ENCODE data around the gene BBS2. TPM values are rescaled to one million over a fixed set of nuclear protein-coding genes. Genes with fewer than 3 reads are reported as not detected.

Gene BBS2
- total and polyA plus RNA-seq, 9 of the 15 experiments (the other 6 are each of a cell fraction or from before 2014, with no cell fraction given), result 4.2 to 22.7 (median 10.2) TPM

DNA sequence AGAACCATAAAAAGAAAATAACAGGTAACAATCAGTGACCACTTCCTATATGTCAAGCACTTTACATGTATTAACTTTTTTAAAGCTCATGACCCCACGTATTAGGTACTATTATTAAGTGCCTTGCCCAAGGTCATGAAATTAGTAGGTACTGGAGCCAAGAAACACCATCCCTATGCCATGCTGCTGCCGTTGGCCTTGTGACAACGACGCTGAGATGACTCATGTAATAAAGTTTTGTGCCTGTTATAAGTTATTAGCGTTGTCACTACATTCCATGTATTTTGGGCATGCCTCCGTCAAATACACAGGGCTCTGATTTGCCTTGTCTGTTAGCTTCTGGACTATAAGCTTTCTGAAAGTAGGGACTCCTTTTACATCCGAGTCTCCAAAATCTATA, 1.4 kb downstream of the BBS2 start:
- Histone ChIP-seq H3K9ac (ENCODE audit: insufficient read depth in 1 of 2, low read depth in 2 of 2, low read length in 2 of 2) (no peak overlapping the region), H4K20me1 (replicated peaks; ENCODE audit: control insufficient read depth, insufficient read depth, low read length) (no peaks in the 10 kb centered on the region), H3K36me3 (ENCODE audit: control insufficient read depth, insufficient read depth, low read length) (no peaks in the 10 kb centered on the region), H3K4me3 (no peak overlapping the region), H2AFZ (ENCODE audit: low read depth, low read length) (no peak overlapping the region), H3K79me2 (ENCODE audit: control insufficient read depth, insufficient read depth, low read length) (no peaks in the 10 kb centered on the region), H3K27me3 (ENCODE audit: control insufficient read depth in 2 of 2, insufficient read depth in 2 of 2, low read length in 2 of 2) (no peaks in the 10 kb centered on the region), H3K27ac (ENCODE audit: extremely low read depth, low read depth, low read length) (no peak overlapping the region), H3K9me3 (replicated peaks; ENCODE audit: control insufficient read depth, insufficient read depth, low read depth, low read length) (no peaks in the 10 kb centered on the region), H3K9me1 (ENCODE audit: control insufficient read depth, insufficient read depth, low read length) (no peaks in the 10 kb centered on the region), H3K4me2 (ENCODE audit: insufficient read depth, low read length) (no peak overlapping the region), H3K4me1 (replicated peaks in 1 of 2; ENCODE audit: control insufficient read depth in 2 of 2, insufficient read depth in 2 of 2, low read length in 2 of 2) (peaks cover 10 to 13% of the 10 kb centered on the region in 2 experiments)
- POLR2A ChIA-PET, result interaction anchor here (0.8 kb wide), 1 partner anchor 12 kb away, joined by 3 read pairs; no protein-coding TSS in a partner anchor
- no peak for FAIRE-seq
- no peak for ATAC-seq
- CTCF ChIA-PET (ENCODE audit: low intra/inter-chr PET ratio), result no interaction called here
- BruUV-seq (replicated peaks), result TSS peak; percentile 63
- no peak for DNase-seq (ENCODE audit: extremely low read depth in 1 of 4, low spot score in 3 of 4)
- 43% methylated on average over 7 of the region's 7 CpGs for WGBS (ENCODE audit: insufficient coverage, low coverage, missing lambda C conversion rate)
- in situ Hi-C loops (cut with MboI), result no loop called here
- intact Hi-C loops (cut with micrococcal nuclease), result loop anchor here (10.0 kb wide), 1 partner anchor 164 kb away; no protein-coding TSS in a partner anchor
- TF ChIP-seq RB1 (IDR thresholded peaks at IDR 0.05; ENCODE audit: low read depth) (no peak), POLR2AphosphoS2 (IDR thresholded peaks at IDR 0.05; ENCODE audit: low read length) (no peak), SMAD3 (CRISPR knock-in tag; conservative IDR thresholded peaks at IDR 0.05) (no peak), MCM7 (IDR thresholded peaks at IDR 0.05) (no peak), FOXA3 (CRISPR knock-in tag; conservative IDR thresholded peaks at IDR 0.05 in 1 of 2, IDR thresholded peaks at IDR 0.05 in 1 of 2) (no peak), ZNF316 (IDR thresholded peaks at IDR 0.05) (no peak), BRD4 (IDR thresholded peaks at IDR 0.05) (no peak)
- TF ChIP-seq, protein P1, sequence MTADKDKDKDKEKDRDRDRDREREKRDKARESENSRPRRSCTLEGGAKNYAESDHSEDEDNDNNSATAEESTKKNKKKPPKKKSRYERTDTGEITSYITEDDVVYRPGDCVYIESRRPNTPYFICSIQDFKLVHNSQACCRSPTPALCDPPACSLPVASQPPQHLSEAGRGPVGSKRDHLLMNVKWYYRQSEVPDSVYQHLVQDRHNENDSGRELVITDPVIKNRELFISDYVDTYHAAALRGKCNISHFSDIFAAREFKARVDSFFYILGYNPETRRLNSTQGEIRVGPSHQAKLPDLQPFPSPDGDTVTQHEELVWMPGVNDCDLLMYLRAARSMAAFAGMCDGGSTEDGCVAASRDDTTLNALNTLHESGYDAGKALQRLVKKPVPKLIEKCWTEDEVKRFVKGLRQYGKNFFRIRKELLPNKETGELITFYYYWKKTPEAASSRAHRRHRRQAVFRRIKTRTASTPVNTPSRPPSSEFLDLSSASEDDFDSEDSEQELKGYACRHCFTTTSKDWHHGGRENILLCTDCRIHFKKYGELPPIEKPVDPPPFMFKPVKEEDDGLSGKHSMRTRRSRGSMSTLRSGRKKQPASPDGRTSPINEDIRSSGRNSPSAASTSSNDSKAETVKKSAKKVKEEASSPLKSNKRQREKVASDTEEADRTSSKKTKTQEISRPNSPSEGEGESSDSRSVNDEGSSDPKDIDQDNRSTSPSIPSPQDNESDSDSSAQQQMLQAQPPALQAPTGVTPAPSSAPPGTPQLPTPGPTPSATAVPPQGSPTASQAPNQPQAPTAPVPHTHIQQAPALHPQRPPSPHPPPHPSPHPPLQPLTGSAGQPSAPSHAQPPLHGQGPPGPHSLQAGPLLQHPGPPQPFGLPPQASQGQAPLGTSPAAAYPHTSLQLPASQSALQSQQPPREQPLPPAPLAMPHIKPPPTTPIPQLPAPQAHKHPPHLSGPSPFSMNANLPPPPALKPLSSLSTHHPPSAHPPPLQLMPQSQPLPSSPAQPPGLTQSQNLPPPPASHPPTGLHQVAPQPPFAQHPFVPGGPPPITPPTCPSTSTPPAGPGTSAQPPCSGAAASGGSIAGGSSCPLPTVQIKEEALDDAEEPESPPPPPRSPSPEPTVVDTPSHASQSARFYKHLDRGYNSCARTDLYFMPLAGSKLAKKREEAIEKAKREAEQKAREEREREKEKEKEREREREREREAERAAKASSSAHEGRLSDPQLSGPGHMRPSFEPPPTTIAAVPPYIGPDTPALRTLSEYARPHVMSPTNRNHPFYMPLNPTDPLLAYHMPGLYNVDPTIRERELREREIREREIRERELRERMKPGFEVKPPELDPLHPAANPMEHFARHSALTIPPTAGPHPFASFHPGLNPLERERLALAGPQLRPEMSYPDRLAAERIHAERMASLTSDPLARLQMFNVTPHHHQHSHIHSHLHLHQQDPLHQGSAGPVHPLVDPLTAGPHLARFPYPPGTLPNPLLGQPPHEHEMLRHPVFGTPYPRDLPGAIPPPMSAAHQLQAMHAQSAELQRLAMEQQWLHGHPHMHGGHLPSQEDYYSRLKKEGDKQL (CRISPR knock-in tag; IDR thresholded peaks at IDR 0.05; ENCODE audit: borderline replicate concordance), result no peak
- TF ChIP-seq, protein P2, sequence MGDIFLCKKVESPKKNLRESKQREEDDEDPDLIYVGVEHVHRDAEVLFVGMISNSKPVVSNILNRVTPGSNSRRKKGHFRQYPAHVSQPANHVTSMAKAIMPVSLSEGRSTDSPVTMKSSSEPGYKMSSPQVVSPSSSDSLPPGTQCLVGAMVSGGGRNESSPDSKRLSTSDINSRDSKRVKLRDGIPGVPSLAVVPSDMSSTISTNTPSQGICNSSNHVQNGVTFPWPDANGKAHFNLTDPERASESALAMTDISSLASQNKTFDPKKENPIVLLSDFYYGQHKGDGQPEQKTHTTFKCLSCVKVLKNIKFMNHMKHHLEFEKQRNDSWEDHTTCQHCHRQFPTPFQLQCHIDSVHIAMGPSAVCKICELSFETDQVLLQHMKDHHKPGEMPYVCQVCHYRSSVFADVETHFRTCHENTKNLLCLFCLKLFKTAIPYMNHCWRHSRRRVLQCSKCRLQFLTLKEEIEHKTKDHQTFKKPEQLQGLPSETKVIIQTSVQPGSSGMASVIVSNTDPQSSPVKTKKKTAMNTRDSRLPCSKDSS (IDR thresholded peaks at IDR 0.05; ENCODE audit: low read depth, partially characterized antibody), result no peak
- TF ChIP-seq, protein P3, sequence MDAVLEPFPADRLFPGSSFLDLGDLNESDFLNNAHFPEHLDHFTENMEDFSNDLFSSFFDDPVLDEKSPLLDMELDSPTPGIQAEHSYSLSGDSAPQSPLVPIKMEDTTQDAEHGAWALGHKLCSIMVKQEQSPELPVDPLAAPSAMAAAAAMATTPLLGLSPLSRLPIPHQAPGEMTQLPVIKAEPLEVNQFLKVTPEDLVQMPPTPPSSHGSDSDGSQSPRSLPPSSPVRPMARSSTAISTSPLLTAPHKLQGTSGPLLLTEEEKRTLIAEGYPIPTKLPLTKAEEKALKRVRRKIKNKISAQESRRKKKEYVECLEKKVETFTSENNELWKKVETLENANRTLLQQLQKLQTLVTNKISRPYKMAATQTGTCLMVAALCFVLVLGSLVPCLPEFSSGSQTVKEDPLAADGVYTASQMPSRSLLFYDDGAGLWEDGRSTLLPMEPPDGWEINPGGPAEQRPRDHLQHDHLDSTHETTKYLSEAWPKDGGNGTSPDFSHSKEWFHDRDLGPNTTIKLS (IDR thresholded peaks at IDR 0.05; ENCODE audit: borderline replicate concordance, low read depth), result no peak
- TF ChIP-seq, protein P4, sequence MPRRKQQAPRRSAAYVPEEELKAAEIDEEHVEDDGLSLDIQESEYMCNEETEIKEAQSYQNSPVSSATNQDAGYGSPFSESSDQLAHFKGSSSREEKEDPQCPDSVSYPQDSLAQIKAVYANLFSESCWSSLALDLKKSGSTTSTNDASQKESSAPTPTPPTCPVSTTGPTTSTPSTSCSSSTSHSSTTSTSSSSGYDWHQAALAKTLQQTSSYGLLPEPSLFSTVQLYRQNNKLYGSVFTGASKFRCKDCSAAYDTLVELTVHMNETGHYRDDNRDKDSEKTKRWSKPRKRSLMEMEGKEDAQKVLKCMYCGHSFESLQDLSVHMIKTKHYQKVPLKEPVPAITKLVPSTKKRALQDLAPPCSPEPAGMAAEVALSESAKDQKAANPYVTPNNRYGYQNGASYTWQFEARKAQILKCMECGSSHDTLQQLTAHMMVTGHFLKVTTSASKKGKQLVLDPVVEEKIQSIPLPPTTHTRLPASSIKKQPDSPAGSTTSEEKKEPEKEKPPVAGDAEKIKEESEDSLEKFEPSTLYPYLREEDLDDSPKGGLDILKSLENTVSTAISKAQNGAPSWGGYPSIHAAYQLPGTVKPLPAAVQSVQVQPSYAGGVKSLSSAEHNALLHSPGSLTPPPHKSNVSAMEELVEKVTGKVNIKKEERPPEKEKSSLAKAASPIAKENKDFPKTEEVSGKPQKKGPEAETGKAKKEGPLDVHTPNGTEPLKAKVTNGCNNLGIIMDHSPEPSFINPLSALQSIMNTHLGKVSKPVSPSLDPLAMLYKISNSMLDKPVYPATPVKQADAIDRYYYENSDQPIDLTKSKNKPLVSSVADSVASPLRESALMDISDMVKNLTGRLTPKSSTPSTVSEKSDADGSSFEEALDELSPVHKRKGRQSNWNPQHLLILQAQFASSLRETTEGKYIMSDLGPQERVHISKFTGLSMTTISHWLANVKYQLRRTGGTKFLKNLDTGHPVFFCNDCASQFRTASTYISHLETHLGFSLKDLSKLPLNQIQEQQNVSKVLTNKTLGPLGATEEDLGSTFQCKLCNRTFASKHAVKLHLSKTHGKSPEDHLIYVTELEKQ (CRISPR knock-in tag; IDR thresholded peaks at IDR 0.05), result no peak

Data from K562 (cell line).